Measurements from ENCODE around the gene CYB5RL.
A peak's percentile ranks its signal among the peaks of the same experiment; 100 is the strongest.
"Not testable (repeated sequence)": the region's sequence is repeated elsewhere in the genome, so short reads cannot be mapped to it uniquely, and the experiment has no call there.

Gene CYB5RL

GRCh38 chr1:54199765-54200518 is at the start of gene CYB5RL, which contains the start of gene MRPL37:
TSS of gene CYB5RL (minus strand) at chr1:54200030. CDS start at chr1:54195616, 4,414 bp downstream.
TSS of gene MRPL37 (plus strand) at chr1:54200167. CDS start at chr1:54200244, 77 bp downstream.
- DNase-seq: peak; percentile 96

GRCh38 chr1:54248966-54249365 is 49.1 kb upstream of the CYB5RL start:
- DNase-seq: no peak

- no peak for DNase-seq
These were observed 48.2 kb upstream of the CYB5RL start for GRCh38 chr1:54247863-54248515.

GRCh38 chr1:54246116-54246721 is 46.4 kb upstream of the CYB5RL start:
- DNase-seq: no peak

- no peak for DNase-seq
These were observed 45.7 kb upstream of the CYB5RL start for GRCh38 chr1:54245501-54245900.

- DNase-seq: no peak
These were observed 44.8 kb upstream of the CYB5RL start for GRCh38 chr1:54244655-54245054.

- no peak for DNase-seq
These were observed 43.2 kb upstream of the CYB5RL start for GRCh38 chr1:54243022-54243421.

GRCh38 chr1:54241364-54241763 is 41.5 kb upstream of the CYB5RL start:
- no peak for DNase-seq

- no peak for DNase-seq
These were observed 41.0 kb upstream of the CYB5RL start for GRCh38 chr1:54240741-54241335.

- peak; percentile 61 for DNase-seq
These were observed 39.8 kb upstream of the CYB5RL start for GRCh38 chr1:54239631-54240031.

GRCh38 chr1:54239035-54239383 is 39.2 kb upstream of the CYB5RL start:
- no peak for DNase-seq

- no peak for DNase-seq
These were observed 38.7 kb upstream of the CYB5RL start for GRCh38 chr1:54238353-54239034.

GRCh38 chr1:54237586-54237985 is 37.8 kb upstream of the CYB5RL start:
- DNase-seq: no peak

GRCh38 chr1:54234284-54234683 is 34.5 kb upstream of the CYB5RL start:
- no peak for DNase-seq

- DNase-seq: not testable (repeated sequence)
These were observed 33.4 kb upstream of the CYB5RL start for GRCh38 chr1:54233196-54233595.

- no peak for DNase-seq
These were observed 30.9 kb upstream of the CYB5RL start for GRCh38 chr1:54230507-54231339.

- no peak for DNase-seq
These were observed 29.6 kb upstream of the CYB5RL start for GRCh38 chr1:54229281-54229891.

GRCh38 chr1:54228638-54229079 is 28.8 kb upstream of the CYB5RL start:
- DNase-seq: no peak

GRCh38 chr1:54227891-54228310 is 28.1 kb upstream of the CYB5RL start:
- peak; percentile 69 for DNase-seq

GRCh38 chr1:54227091-54227602 is 27.3 kb upstream of the CYB5RL start:
- no peak for DNase-seq

- DNase-seq: no peak
These were observed 26.2 kb upstream of the CYB5RL start for GRCh38 chr1:54225986-54226559.
